Activated T-cell treated with anti-CD3 and anti-CD28 coated beads for 48 hours (primary cell): ENCODE measurements around the gene DCAF6.
"Not testable (repeated sequence)": the region's sequence is repeated elsewhere in the genome, so short reads cannot be mapped to it uniquely, and the experiment has no call there.

Experiments
- DNase-seq: peaks from one replicate; pipeline ENCODE4 v3.0.0-alpha.2; 2020; ENCODE audit warnings: low read depth

DCAF6 gene

GRCh38 chr1:168009322-168009721, 72.8 kb downstream of the DCAF6 start:
- DNase-seq = no peak

- no peak for DNase-seq
Observed at GRCh38 chr1:168019407-168019806, 82.9 kb downstream of the DCAF6 start.

DNA sequence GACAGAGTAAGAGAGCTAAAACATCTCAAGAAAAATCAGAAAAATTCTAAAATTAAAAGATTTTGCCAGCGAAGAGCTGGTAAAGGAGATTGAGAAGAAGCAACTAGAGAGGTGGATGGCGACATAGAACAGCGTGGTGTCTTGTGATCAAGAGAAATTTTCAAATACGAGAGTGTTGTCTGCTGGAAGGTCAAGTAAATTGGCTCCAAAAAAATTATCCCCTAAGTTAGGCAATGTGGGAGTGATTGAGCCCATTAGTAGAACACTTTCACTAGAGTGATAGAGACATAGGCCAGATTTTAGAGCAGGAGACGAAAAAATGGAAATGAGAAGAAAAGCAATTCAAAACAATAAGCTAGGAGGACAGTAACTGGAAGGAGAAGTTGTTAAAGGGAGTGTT, 94.7 kb downstream of the DCAF6 start:
- DNase-seq = no peak

GRCh38 chr1:168031627-168032026, 95.1 kb downstream of the DCAF6 start:
- no peak for DNase-seq

- DNase-seq = no peak
Observed at GRCh38 chr1:168032029-168032428, 95.5 kb downstream of the DCAF6 start.

DNA sequence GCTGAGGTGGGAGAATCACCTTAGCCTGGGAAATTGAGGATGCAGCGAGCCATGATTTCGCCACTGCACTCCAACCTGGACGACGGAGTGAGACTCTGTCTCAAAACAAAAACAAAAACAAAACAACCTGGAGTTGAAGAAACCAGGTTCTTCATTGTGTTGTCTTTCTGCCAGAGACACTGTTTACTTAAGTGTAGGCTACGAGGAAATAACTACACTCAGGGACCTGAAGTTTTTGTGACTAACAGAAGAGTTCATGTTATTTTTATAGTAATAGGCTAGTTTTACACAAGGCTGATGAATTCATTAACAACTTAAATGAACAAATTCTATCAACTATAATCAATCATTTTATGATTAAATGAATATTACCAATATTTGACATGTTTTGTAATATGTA, 98.9 kb downstream of the DCAF6 start:
- no peak for DNase-seq

DNA sequence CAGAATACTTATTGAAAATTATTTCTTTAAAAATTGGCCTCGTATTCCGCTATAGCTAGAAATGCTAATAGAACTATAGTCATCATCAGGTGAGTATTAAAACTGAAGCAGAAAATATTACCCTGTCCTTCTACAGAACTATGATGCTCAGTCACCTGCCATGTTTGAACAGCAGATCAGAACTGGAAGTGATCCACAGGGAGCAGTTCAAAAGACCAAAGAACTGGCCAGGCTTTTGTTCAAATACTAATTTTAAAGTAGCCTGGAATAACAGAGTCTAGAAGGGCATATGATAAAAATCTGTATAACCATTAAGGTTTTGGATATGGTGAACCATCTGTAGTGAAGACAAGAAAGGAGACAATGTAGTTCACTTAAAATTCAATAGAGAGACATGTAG, 105.9 kb downstream of the DCAF6 start:
- no peak for DNase-seq

DNA sequence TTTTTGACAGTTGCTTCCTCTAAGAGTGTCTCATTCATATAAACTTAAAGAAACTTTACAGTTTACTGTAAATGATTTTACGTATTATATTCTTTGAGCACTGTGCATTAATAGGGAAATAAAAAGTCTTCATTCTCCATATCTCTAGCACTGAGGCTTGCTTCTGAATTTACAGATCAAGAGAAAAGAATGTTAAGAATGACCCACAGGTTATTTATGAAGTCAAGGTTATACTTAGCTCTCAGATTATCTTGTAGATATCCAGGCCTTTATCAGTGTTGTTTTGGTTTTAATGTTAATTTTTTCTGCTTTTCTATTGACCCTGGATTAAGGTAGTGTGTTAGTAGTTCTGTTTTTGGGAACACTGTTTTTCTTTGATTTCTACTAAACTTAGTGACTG, 108.8 kb downstream of the DCAF6 start:
- DNase-seq = no peak

- no peak for DNase-seq
Observed at GRCh38 chr1:168050307-168050706, 113.8 kb downstream of the DCAF6 start.

DNA sequence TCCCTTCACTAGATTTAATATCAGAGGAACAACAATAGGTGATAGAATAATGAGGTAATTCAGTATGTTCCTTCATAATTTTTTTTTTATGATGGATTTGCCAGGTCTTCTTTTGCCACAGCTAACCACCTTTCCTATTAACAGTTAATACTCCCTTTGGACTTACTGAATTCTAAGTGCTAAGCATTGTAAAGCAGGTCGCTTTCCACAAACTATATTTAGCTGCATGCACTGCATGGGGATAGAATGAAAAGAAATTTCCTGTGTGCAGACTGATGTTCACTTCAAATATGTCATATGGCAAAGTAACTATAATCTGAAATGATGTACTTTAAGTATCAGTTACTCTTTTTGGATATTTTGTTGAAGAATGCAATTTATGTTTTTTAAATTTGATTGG, 114.4 kb downstream of the DCAF6 start:
- no peak for DNase-seq

DNA sequence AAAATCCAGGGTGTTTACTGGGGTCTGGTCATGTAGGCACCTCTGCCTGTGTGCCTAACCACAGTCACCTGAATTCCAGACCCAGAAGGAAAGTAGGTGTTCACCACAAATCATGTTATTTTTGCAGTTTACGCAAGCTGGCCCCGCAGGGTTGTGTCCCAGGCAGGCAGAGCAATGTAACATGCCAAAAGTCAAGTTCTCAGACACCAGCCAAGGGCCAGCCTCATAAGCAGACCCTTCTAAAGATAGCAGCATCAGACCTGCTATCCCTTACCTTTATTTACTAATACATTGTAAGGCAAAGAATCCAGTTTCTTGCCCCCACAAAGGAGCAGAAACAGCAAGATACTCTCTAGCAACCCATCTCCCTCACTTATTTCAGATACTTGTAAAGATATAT, 117.2 kb downstream of the DCAF6 start:
- DNase-seq = no peak

- no peak for DNase-seq
Observed at GRCh38 chr1:168054117-168054516, 117.6 kb downstream of the DCAF6 start.

DNA sequence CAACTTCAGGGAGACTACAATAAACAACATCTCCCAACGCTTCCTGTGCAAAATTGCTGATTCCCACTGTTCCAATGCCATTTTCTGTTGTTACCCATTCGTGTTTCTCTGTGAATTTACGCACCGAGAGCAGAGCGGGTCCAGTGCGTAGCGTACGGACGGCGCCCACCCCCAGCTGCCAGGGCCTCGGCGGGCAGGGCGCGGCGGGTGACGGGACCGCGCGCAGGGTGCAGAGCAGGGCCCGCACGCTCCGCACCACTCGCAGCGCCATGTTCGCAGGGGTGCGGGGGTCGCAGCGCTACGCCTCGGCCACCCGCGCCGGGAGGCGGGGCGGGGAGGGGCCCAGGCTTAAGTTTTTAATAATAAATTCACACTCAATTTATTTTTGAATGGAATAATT, 119.7 kb downstream of the DCAF6 start:
- DNase-seq = not testable (repeated sequence)

GRCh38 chr1:168057355-168057754, 120.9 kb downstream of the DCAF6 start:
- DNase-seq = no peak

- no peak for DNase-seq
Observed at GRCh38 chr1:168057921-168058320, 121.4 kb downstream of the DCAF6 start.

GRCh38 chr1:168064216-168064615, 127.7 kb downstream of the DCAF6 start:
- no peak for DNase-seq

DNA sequence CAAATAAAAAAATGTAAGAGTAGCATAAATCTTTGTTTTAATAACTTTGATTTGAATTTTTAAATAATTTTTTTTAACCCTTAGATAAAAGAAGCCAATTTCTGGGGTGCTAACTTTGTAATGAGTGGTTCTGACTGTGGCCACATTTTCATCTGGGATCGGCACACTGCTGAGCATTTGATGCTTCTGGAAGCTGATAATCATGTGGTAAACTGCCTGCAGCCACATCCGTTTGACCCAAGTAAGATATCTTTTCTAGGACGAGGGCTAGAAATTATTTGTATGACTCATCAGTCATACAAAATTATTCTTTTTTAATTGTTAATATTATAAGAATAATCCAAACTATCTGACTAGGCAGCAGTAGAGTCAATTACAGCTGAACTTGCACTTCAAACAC, 129.0 kb downstream of the DCAF6 start:
- no peak for DNase-seq

DNA sequence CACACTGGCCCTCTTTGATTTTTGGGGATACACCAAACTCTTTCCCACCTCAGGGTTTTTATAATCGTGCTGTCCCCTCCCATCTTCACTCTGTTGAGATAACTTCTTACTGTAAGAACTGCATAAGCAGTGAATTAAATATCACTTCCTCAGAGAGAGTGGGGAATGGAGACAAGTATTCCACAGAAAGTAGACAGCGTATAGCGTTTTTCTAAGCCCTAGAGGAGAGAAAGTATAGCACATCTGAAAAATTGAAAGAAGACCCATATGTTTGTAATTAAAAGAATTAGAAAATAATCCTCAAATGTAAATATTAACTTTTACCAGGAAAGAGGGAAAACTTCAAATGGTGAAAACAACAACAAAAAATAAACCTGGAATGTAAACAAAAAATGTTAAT, 132.9 kb downstream of the DCAF6 start:
- DNase-seq = no peak

DNA sequence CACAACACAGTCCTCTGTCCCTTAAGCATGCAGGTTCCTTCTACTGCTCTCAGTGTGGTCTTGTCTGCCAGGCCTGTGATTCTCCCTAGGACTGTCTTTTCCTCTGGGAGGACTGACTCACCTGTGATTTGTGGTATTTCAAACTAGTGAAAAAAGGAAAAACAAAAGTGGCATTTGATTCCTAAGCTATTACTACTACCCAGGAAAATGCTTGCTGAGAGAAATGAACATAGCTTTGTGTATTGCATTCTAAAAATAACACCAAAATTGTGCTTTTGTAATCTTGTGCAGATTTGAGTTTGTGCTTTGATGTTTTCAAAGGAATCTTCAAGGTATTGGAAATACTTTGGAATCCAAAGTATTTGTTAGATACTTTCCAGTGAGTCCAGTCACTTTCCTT, 143.3 kb downstream of the DCAF6 start:
- DNase-seq = no peak

DNA sequence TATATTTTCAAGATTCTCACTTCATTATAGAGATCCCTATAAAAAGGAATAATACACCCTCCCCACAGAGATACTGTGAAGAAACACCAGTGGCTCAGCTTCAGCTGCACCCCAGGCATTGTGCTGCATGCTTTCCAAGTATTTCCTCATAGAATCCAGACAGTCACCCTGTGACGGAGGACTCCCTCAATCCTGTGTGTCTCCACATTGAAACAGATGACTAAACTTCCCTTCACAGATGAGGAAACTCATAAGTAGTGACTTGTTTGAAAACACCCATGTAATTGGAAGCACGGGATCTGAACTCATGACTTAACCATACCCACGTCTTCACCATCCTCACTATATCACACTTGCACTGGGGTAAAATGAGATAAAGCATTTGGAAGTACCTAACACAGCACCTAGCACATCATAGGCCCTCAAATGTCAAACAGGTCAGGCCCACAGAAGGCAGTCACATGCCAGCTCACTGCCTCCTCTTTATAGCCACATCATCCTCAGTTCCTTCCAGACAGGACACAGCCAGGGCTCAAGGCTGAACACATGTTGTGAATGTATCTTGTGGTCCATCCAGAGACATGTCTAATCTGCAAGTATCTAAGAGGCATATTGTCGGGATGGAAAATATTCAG, 145.0 kb downstream of the DCAF6 start:
- DNase-seq = no peak

DNA sequence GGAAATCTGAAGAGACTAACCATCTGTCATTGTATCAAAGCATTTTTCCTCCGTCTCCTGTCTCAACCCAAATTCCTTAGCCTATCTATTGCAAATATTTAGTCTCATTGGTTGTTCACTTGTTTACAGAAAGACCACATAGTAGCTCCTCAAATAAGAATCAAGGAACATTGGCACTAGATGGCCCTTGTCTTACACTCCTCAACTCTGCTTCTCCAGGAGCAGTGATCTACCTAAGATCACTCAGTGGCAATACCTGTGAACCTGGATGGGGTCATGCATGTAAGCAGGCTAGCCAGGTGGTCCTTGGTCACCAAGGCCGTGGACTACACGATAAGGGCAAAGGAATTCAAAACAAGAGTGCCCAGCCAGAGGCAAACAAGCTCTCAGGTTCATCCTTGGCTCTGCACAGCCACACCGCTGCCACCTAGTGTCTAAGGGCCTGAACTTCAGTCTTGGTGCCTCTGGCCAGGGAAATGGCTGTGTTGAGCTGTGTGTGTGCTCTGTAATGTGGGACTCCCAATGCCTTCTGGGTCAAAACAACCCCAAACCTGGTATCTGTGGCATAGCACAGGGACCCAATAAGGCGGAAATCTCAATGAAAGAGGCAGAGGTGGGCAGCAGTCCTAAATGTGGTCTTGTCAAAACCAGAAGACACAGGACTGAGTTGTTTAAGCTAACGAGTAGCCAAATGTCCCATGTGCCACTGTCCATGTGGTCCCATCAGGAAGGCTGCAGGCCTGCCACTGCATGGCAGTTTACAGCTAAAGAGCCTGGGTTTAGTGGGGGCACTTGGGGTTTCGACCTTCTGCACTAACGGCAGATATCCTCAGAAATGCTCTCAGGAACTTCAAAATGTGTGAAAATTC, 145.8 kb downstream of the DCAF6 start:
- peak; percentile 56 for DNase-seq

DNA sequence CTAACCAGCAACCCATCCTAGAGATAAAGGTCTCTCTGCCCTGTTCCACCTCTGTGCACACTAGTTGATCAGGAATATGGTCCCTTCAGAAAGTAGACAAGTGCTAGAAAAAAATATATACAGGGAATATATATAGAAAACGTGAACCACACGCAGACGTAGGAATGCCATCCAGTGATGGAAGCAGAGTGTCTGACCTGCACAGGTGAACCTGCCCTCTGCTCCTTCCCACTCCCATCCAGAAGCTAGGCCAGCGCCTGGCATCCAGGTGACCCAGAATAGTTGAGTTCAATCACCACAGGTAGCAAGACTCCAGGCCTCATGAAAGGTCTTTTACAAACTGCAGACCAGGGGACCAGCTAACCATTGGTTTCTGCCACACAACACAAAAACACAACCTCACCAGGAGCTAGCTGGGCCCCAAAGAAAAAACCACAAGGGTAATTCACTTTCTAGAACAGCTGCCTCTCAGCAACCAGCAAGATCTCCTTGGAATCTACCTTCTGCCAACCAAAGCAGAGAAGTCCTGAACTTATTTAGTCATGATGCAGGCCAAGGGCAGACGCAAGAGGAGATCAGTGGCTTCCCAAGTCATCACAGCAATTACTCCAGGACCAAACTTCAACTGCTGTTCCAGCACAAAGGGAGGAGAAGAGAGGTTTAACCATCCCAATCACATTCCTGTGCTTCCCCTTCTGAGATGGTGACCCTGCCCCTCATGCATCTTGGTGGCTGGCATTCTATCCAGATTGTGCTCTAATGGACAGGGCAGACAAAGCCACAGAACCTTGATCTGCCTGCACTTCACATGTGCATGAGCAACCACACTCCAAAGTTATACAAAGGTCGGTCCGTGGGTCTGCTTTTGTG, 147.2 kb downstream of the DCAF6 start:
- DNase-seq = no peak
